ENCODE measurements around the gene ZNF98. TPM values are rescaled to one million over a fixed set of nuclear protein-coding genes. Genes with fewer than 3 reads are reported as not detected.

Gene ZNF98
- polyA plus RNA-seq (ENCODE audit: insufficient read length in 3 of 3): 1 to 10 TPM; 3.1 to 6.0 (median 3.8) TPM

- peak in 2 of 3 donors; percentile 36 to 51 for DNase-seq (ENCODE audit: low read depth in 3 of 3, low spot score in 2 of 3)
Observed at GRCh38 chr19:22422211-22422610, at the start of gene ZNF98. TSS of gene ZNF98 (minus strand) at chr19:22422346. CDS start at chr19:22422224, 122 bp downstream.

GRCh38 chr19:22446605-22447004 is 24.5 kb upstream of the ZNF98 start:
- no peak for DNase-seq (ENCODE audit: low read depth in 3 of 3, low spot score in 2 of 3)

GRCh38 chr19:22438011-22438410 is 15.9 kb upstream of the ZNF98 start:
- no peak for DNase-seq (ENCODE audit: low read depth in 3 of 3, low spot score in 2 of 3)

- peak in 1 of 3 donors; percentile 29 for DNase-seq (ENCODE audit: low read depth in 3 of 3, low spot score in 2 of 3)
Observed at GRCh38 chr19:22427960-22428913, 6.1 kb upstream of the ZNF98 start.

- DNase-seq (ENCODE audit: low read depth in 3 of 3, low spot score in 2 of 3): peak in 1 of 3 donors; percentile 4
Observed at GRCh38 chr19:22427547-22427946, 5.4 kb upstream of the ZNF98 start.

GRCh38 chr19:22426901-22427300 is 4.8 kb upstream of the ZNF98 start:
- no peak for DNase-seq (ENCODE audit: low read depth in 3 of 3, low spot score in 2 of 3)

- peak in 1 of 3 donors; percentile 0 for DNase-seq (ENCODE audit: low read depth in 3 of 3, low spot score in 2 of 3)
Observed at GRCh38 chr19:22421797-22422196, 349 bp downstream of the ZNF98 start.

GRCh38 chr19:22354665-22355064 is 67.5 kb downstream of the ZNF98 start:
- no peak for DNase-seq (ENCODE audit: low read depth in 3 of 3, low spot score in 2 of 3)

Other genes starting within 250 kb of the ZNF98 start
- 1 to 10 TPM in 2 of 3 donors, under 1 TPM in 1; 0.64 to 3.6 (median 1.4) TPM for gene ZNF676, start 225.4 kb downstream of the ZNF98 start, polyA plus RNA-seq (ENCODE audit: insufficient read length in 3 of 3)
- gene ZNF729, start 135.9 kb downstream of the ZNF98 start, polyA plus RNA-seq (ENCODE audit: insufficient read length in 3 of 3): 1 to 10 TPM in 1 of 3 donors, under 1 TPM in 2; 0.76 to 1.9 (median 0.86) TPM
- gene ZNF492, start 212.0 kb upstream of the ZNF98 start, polyA plus RNA-seq (ENCODE audit: insufficient read length in 3 of 3): 1 to 10 TPM; 2.3 to 3.3 (median 3.0) TPM

Measured in right renal cortex interstitium (tissue), 3 donors.